Suprapubic skin (tissue), 4 donors: ENCODE results near the gene INO80C.

Experiments used
- CTCF ChIP-seq, 2 donors: fragments of 200-600 bp in 1 of 2; fragments of 450-650 bp in 1 of 2; sonication (generic) in 1 of 2; IDR thresholded peaks; one replicate each; pipeline ENCODE4 v1.5.1; 2016 to 2019; ENCODE audit warnings: antibody characterized with exemption in 2 of 2, mild to moderate bottlenecking in 1 of 2, moderate library complexity in 1 of 2
- POLR2A ChIP-seq, 2 donors: fragments of 450-650 bp; IDR thresholded peaks; one replicate each; pipeline ENCODE4 v1.6.1; 2017; ENCODE audit warnings: antibody characterized with exemption in 2 of 2, mild to moderate bottlenecking in 2 of 2, moderate library complexity in 2 of 2
- POLR2AphosphoS5 ChIP-seq, 3 donors: sonication (generic); formaldehyde crosslinking; IDR thresholded peaks; one replicate each; pipeline ENCODE4 v1.6.1; 2017; ENCODE audit warnings: antibody characterized with exemption in 3 of 3

GRCh38 chr18:35510076-35510651 lies 12.4 kb upstream of the INO80C start:
- TF ChIP-seq CTCF (IDR thresholded peaks at IDR 0.05) (no peak), POLR2AphosphoS5 (IDR thresholded peaks at IDR 0.05) (no peak), POLR2A (IDR thresholded peaks at IDR 0.05) (no peak)
